HUES6 (cell line): ENCODE measurements around the gene C10orf120.

Source experiments
- H3K27ac ChIP-seq: 2 replicates; pipeline ENCODE4 v1.7.0; 2013; ENCODE audit warnings: low read depth, mild to moderate bottlenecking, low read length, inconsistent platforms
- H3K27me3 ChIP-seq: 2 replicates; pipeline ENCODE4 v1.6.1; 2013; ENCODE audit warnings: low read length; ENCODE audit not compliant: control insufficient read depth, insufficient read depth
- H3K36me3 ChIP-seq: 2 replicates; pipeline ENCODE4 v1.6.1; 2013; ENCODE audit warnings: low read length; ENCODE audit not compliant: control insufficient read depth, insufficient read depth
- H3K4me1 ChIP-seq: 2 replicates; pipeline ENCODE4 v1.6.1; 2013; ENCODE audit warnings: low read length; ENCODE audit not compliant: control insufficient read depth, insufficient read depth
- H3K4me3 ChIP-seq: 2 replicates; pipeline ENCODE4 v1.5.1; 2013; ENCODE audit warnings: low read depth, low read length
- H3K9ac ChIP-seq: one replicate; pipeline ENCODE4 v1.6.1; 2013; ENCODE audit warnings: mild to moderate bottlenecking, low read length
- H3K9me3 ChIP-seq: 2 replicates; pipeline ENCODE4 v1.6.1; 2013; ENCODE audit warnings: low read depth, low read length; ENCODE audit not compliant: control insufficient read depth, insufficient read depth

C10orf120 gene

GRCh38 chr10:122662231-122662630 is 37.4 kb downstream of the C10orf120 start:
- Histone ChIP-seq H3K9ac (no peak overlapping the region), H3K9me3 (no peaks in the 10 kb centered on the region), H3K36me3 (no peaks in the 10 kb centered on the region), H3K27ac (no peak overlapping the region), H3K4me3 (no peak overlapping the region), H3K4me1 (no peaks in the 10 kb centered on the region), H3K27me3 (no peaks in the 10 kb centered on the region; the same call in 1 of the 2 replicates)

- H3K9me3 ChIP-seq: no peaks in the 10 kb centered on the region
- no peaks in the 10 kb centered on the region; the same call in 1 of the 2 replicates for H3K27me3 ChIP-seq
- no peaks in the 10 kb centered on the region for H3K4me1 ChIP-seq
- H3K36me3 ChIP-seq: no peaks in the 10 kb centered on the region
- no peak overlapping the region for H3K9ac ChIP-seq
- H3K27ac ChIP-seq: no peak overlapping the region
- H3K4me3 ChIP-seq: no peak overlapping the region
Measured at GRCh38 chr10:122660696-122661095, 39.0 kb downstream of the C10orf120 start.

GRCh38 chr10:122659651-122660050 is 40.0 kb downstream of the C10orf120 start:
- no peak overlapping the region for H3K9ac ChIP-seq
- H3K4me1 ChIP-seq: no peaks in the 10 kb centered on the region
- no peaks in the 10 kb centered on the region; the same call in 1 of the 2 replicates for H3K27me3 ChIP-seq
- H3K27ac ChIP-seq: no peak overlapping the region
- no peaks in the 10 kb centered on the region for H3K9me3 ChIP-seq
- no peaks in the 10 kb centered on the region for H3K36me3 ChIP-seq
- no peak overlapping the region for H3K4me3 ChIP-seq

- H3K36me3 ChIP-seq: no peaks in the 10 kb centered on the region
- no peaks in the 10 kb centered on the region for H3K4me1 ChIP-seq
- H3K4me3 ChIP-seq: no peak overlapping the region
- no peaks in the 10 kb centered on the region; the same call in 1 of the 2 replicates for H3K27me3 ChIP-seq
- H3K27ac ChIP-seq: no peak overlapping the region
- no peaks in the 10 kb centered on the region for H3K9me3 ChIP-seq
- H3K9ac ChIP-seq: no peak overlapping the region
Measured at GRCh38 chr10:122659126-122659525, 40.5 kb downstream of the C10orf120 start.

GRCh38 chr10:122658356-122659049 is 41.1 kb downstream of the C10orf120 start:
- no peaks in the 10 kb centered on the region; the same call in 1 of the 2 replicates for H3K27me3 ChIP-seq
- H3K9me3 ChIP-seq: no peaks in the 10 kb centered on the region
- no peak overlapping the region for H3K27ac ChIP-seq
- no peaks in the 10 kb centered on the region for H3K36me3 ChIP-seq
- no peak overlapping the region for H3K4me3 ChIP-seq
- no peaks in the 10 kb centered on the region for H3K4me1 ChIP-seq
- no peak overlapping the region for H3K9ac ChIP-seq

GRCh38 chr10:122657729-122658128 is 41.9 kb downstream of the C10orf120 start:
- no peak overlapping the region for H3K9ac ChIP-seq
- H3K9me3 ChIP-seq: no peaks in the 10 kb centered on the region
- H3K27ac ChIP-seq: no peak overlapping the region
- H3K36me3 ChIP-seq: no peaks in the 10 kb centered on the region
- peaks cover under 1% of the 10 kb centered on the region; the same call in 1 of the 2 replicates for H3K27me3 ChIP-seq
- no peak overlapping the region for H3K4me3 ChIP-seq
- no peaks in the 10 kb centered on the region for H3K4me1 ChIP-seq

- no peaks in the 10 kb centered on the region for H3K36me3 ChIP-seq
- no peak overlapping the region for H3K27ac ChIP-seq
- no peaks in the 10 kb centered on the region for H3K9me3 ChIP-seq
- no peak overlapping the region for H3K4me3 ChIP-seq
- no peak overlapping the region for H3K9ac ChIP-seq
- no peaks in the 10 kb centered on the region for H3K4me1 ChIP-seq
- H3K27me3 ChIP-seq: peaks cover 5% of the 10 kb centered on the region; the same call in 1 of the 2 replicates
Measured at GRCh38 chr10:122657255-122657654, 42.4 kb downstream of the C10orf120 start.

GRCh38 chr10:122656741-122657140 is 42.9 kb downstream of the C10orf120 start:
- H3K27me3 ChIP-seq: peaks cover 5% of the 10 kb centered on the region; the same call in 1 of the 2 replicates
- no peaks in the 10 kb centered on the region for H3K4me1 ChIP-seq
- no peak overlapping the region for H3K27ac ChIP-seq
- H3K9ac ChIP-seq: no peak overlapping the region
- no peaks in the 10 kb centered on the region for H3K36me3 ChIP-seq
- no peaks in the 10 kb centered on the region for H3K9me3 ChIP-seq
- no peak overlapping the region for H3K4me3 ChIP-seq

GRCh38 chr10:122656308-122656705 is 43.3 kb downstream of the C10orf120 start:
- Histone ChIP-seq H3K27me3 (peaks cover 5% of the 10 kb centered on the region; the same call in 1 of the 2 replicates), H3K36me3 (no peaks in the 10 kb centered on the region), H3K9me3 (no peaks in the 10 kb centered on the region), H3K4me1 (no peaks in the 10 kb centered on the region), H3K9ac (no peak overlapping the region), H3K4me3 (no peak overlapping the region), H3K27ac (no peak overlapping the region)

GRCh38 chr10:122655524-122656307 is 43.9 kb downstream of the C10orf120 start:
- Histone ChIP-seq H3K9ac (no peak overlapping the region), H3K36me3 (no peaks in the 10 kb centered on the region), H3K4me1 (no peaks in the 10 kb centered on the region), H3K9me3 (no peaks in the 10 kb centered on the region), H3K4me3 (no peak overlapping the region), H3K27ac (no peak overlapping the region), H3K27me3 (peaks cover 5% of the 10 kb centered on the region; the same call in 1 of the 2 replicates)

- Histone ChIP-seq H3K27ac (no peak overlapping the region), H3K27me3 (peaks cover 5% of the 10 kb centered on the region; the same call in 1 of the 2 replicates), H3K4me3 (no peak overlapping the region), H3K9ac (no peak overlapping the region), H3K36me3 (no peaks in the 10 kb centered on the region), H3K4me1 (no peaks in the 10 kb centered on the region), H3K9me3 (no peaks in the 10 kb centered on the region)
Measured at GRCh38 chr10:122650331-122650730, 49.3 kb downstream of the C10orf120 start.
